ENCODE measurements around the gene CDH23.
"Not testable (repeated sequence)": the region's sequence is repeated elsewhere in the genome, so short reads cannot be mapped to it uniquely, and the experiment has no call there.

Gene CDH23

GRCh38 chr10:71848325-71849275 lies 451.9 kb downstream of the CDH23 start:
- no peak for DNase-seq

- DNase-seq: no peak
Observed at GRCh38 chr10:71849461-71849908, 452.8 kb downstream of the CDH23 start.

GRCh38 chr10:71850021-71850742 lies 453.5 kb downstream of the CDH23 start:
- DNase-seq: no peak

GRCh38 chr10:71850743-71851464 lies 454.2 kb downstream of the CDH23 start, which contains the start of gene PSAP:
PSAP (minus strand) TSS chr10:71851251; CDS start chr10:71851221, 30 bp downstream.
- DNase-seq: peak; percentile 99

- DNase-seq: not testable (repeated sequence)
Observed at GRCh38 chr10:71851465-71852095, 454.9 kb downstream of the CDH23 start.

GRCh38 chr10:71852355-71852937 lies 455.7 kb downstream of the CDH23 start:
- no peak for DNase-seq

- DNase-seq: no peak
Observed at GRCh38 chr10:71854031-71854430, 457.3 kb downstream of the CDH23 start.

- no peak for DNase-seq
Observed at GRCh38 chr10:71856619-71857018, 459.9 kb downstream of the CDH23 start.

- no peak for DNase-seq
Observed at GRCh38 chr10:71857934-71858890, 461.5 kb downstream of the CDH23 start.

- DNase-seq: peak; percentile 91
Observed at GRCh38 chr10:71860243-71861029, 463.7 kb downstream of the CDH23 start.

- DNase-seq: no peak
Observed at GRCh38 chr10:71863203-71863602, 466.5 kb downstream of the CDH23 start.

GRCh38 chr10:71864911-71865361 lies 468.2 kb downstream of the CDH23 start:
- DNase-seq: no peak

All from right hindlimb (tissue), 1 donor.